SK-MEL-5 (cell line): Measurements from ENCODE around the gene UBE2G1. TPM values are rescaled to one million over a fixed set of nuclear protein-coding genes. Genes with fewer than 3 reads are reported as not detected.
"Not testable (repeated sequence)": the region's sequence is repeated elsewhere in the genome, so short reads cannot be mapped to it uniquely, and the experiment has no call there.

Experiments
- DNase-seq: peaks from one replicate; pipeline ENCODE4 v3.0.0-alpha.2; 2016; ENCODE audit warnings: low read depth, low spot score
- in situ Hi-C: cut with HindIII; loops from 2 replicates; pipeline ENCODE4 v1.10.0; 2016; ENCODE audit warnings: low sequenced_read_pairs, high pct_unique_total_duplicates, low pct_unique_long_range_greater_than_20kb
- total RNA-seq: library from RNA; depleted of rRNA; stranded (reverse); fragments of >200 nt; shearing (Covaris generic); gene quantifications from 2 replicates; pipeline ENCODE4 v1.2.3, GENCODE V29; 2014

The UBE2G1 gene
- total RNA-seq, 1 experiment from 2014 or later, result 57.0 TPM

DNA sequence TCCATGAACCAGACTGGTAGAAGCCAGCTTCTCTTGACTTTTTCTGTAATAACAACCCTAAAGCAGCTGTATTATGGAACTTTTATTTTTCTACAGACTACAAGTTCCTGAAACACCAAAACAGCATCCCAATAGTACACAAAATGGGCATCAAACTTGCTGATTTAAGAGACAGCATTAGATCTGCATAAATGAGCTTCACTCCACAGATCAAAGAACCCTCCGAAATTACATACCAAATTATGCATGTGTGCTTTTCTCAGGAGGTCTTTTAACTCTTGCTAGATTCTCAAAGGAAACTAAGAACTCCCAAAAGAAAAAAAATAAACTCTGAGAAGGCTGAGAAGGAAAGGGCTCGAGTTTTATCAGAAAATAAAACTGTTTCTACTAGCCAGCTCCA is 12.3 kb downstream of the UBE2G1 start:
- DNase-seq, result no peak
- in situ Hi-C loops, result no loop called here

GRCh38 chr17:4350214-4350613 is 16.3 kb downstream of the UBE2G1 start:
- in situ Hi-C loops, result not testable (repeated sequence)

DNA sequence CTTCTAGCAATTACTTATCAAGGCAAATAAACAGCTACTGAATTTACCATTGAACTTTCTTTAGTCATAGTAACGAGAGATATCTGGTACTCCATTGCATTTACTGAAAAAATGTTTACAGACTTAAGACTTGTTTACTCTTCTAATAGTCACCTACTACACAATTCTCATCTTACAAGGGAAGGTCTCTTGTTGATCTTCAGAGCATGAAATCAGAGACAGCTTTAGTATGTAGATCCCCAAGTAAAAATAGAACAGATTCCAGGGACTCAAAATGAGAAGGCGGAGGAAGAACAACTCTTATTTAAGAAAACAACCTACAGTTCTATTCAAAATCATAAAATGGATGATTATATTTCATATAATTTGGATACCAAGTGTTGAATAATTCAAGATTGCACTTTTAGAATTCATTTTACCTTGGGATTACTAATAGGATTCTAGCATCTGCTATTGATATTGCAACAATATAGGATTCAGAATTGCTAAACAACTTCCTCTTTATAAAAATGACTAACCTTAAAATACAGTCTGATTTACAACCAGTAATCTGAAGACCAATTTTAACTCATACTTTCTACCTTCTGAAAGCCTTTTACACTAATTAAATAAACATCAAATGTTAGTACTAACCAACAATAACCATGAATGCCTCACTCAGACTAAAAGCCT is 20.8 kb downstream of the UBE2G1 start:
- no peak for DNase-seq
- in situ Hi-C loops, result no loop called here

More at GRCh38 chr17:4350214-4350613, 16.3 kb downstream of the UBE2G1 start:
- DNase-seq, result not testable (repeated sequence)

DNA sequence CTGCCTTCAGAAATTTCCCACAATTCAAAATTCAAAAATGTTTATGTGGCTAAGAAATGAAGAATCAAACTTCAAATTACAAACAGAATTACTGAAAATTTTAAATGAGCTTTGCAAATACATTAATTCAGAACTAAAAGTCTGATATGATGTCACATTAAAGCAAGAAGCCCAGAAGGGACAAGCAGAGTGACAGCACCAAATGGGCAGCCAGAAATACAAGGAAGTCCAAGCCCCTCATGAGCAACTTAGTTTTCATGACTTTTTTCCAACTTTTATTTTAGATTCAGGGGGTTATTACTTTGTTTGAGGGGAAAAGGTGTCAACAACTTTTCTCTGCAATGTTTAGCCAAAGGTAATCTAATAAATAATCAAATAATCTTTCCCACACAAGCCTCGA is 21.5 kb downstream of the UBE2G1 start:
- in situ Hi-C loops, result no loop called here
- no peak for DNase-seq

- DNase-seq, result no peak
- in situ Hi-C loops, result no loop called here
Measured at GRCh38 chr17:4342535-4342934, 23.9 kb downstream of the UBE2G1 start.

DNA sequence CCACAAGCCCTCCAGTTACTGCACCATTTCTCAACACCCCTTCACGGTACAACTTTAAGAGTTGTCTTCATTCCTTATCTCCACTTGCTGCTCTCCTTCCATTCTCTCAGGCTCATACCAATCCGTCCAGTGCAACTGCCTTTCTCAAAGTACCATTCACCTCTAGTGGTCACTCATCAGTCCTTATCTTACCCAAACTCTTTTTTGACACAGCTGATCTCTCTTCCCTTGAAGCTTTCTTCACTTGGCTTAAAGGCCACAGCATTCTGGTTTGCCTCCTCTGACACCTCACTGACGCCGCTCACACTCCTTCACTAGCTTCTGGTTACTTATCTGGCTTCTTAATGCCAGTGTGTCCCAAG is 24.9 kb downstream of the UBE2G1 start:
- no peak for DNase-seq
- in situ Hi-C loops, result no loop called here

DNA sequence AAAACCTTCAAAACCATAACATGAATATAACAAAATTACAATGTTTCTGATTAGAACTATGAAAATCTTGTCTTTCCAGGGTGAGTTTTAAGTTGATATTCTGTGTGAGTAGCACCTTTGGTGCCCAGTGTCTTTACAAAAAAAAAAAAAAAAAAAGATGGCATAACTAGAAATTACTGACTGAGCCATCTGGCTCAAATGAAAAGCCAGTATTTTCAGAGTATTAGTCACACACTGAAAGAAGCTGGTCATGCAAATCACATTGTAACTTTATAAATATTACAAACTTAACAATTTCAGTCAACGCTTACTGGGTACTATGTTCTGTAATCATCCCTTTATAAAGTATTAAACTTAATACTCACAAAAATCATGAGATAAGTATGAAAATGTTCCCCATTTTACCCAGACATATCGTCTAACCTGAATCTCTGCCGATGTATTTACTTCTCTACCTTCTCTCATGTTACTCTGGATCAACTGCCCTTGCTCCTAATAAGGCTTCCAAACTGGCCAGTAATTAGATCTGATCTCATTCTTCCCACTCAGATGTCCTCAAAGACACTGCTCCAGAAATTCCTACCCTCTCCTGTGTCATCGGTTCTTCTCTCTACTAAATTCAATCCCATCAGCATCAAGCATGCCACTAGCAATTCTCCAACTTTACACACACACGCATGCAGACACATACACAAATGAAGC is 25.4 kb downstream of the UBE2G1 start:
- in situ Hi-C loops, result no loop called here

GRCh38 chr17:4334776-4335584 is 31.5 kb downstream of the UBE2G1 start:
- in situ Hi-C loops, result no loop called here
- DNase-seq, result no peak

More for the DNA sequence above, 25.4 kb downstream of the UBE2G1 start:
- no peak for DNase-seq

GRCh38 chr17:4334332-4334731 is 32.1 kb downstream of the UBE2G1 start:
- no peak for DNase-seq
- in situ Hi-C loops, result no loop called here

GRCh38 chr17:4333041-4333440 is 33.4 kb downstream of the UBE2G1 start:
- in situ Hi-C loops, result no loop called here
- no peak for DNase-seq

GRCh38 chr17:4332296-4332970 is 34.0 kb downstream of the UBE2G1 start:
- no peak for DNase-seq
- in situ Hi-C loops, result no loop called here

DNA sequence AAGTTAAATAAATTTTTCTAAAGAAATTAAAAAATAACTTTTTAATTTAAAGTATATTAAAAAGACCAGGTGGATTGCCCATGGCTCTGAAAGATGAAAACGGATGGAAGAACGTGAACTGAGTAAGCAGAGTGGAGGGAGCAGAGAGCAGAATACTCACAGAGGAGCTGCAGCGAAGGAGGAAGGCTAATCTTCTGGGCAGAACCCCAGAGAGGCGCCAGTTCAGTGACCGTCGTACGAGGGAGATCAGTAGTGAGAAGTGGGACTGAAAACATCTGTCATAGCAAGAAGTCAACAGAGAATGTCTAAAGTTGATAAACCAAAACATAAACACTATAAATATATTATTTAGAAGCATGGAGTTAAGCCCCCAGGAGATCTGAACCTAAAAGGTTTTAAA is 34.9 kb downstream of the UBE2G1 start:
- DNase-seq, result no peak
- in situ Hi-C loops, result no loop called here

DNA sequence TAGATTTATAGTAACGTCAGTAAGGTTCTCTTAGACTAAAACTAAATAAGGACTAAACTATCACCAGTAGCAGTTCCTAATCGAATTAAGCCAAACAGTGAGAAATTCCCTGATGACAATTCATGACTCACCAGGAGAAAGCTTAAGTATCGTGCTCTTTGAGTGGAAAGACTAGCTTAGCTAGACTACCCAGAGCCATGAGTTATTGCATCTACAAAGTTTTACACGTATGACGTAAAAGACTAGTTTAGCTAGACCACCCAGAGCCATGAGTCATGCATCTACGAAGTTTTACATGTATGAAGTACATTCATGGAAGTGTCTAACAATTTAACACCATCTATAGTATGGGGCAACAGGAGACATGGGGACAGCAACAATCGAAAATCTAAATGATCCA is 36.6 kb downstream of the UBE2G1 start:
- in situ Hi-C loops, result no loop called here
- no peak for DNase-seq

GRCh38 chr17:4327606-4328005 is 38.9 kb downstream of the UBE2G1 start:
- no peak for DNase-seq
- in situ Hi-C loops, result no loop called here

- in situ Hi-C loops, result no loop called here
- no peak for DNase-seq
Measured at GRCh38 chr17:4326608-4327007, 39.9 kb downstream of the UBE2G1 start.

- in situ Hi-C loops, result no loop called here
- DNase-seq, result no peak
Measured at GRCh38 chr17:4326112-4326511, 40.4 kb downstream of the UBE2G1 start.

GRCh38 chr17:4324463-4324862 is 42.0 kb downstream of the UBE2G1 start:
- in situ Hi-C loops, result no loop called here
- no peak for DNase-seq

GRCh38 chr17:4319221-4319620 is 47.3 kb downstream of the UBE2G1 start:
- in situ Hi-C loops, result no loop called here

More at GRCh38 chr17:4319221-4319620, 47.3 kb downstream of the UBE2G1 start:
- no peak for DNase-seq
